SJCRH30 (cell line): ENCODE results near the gene SIRPA. TPM values are rescaled to one million over a fixed set of nuclear protein-coding genes. Genes with fewer than 3 reads are reported as not detected.
A peak's percentile ranks its signal among the peaks of the same experiment; 100 is the strongest.

Experiments
- DNase-seq, 2 experiments: peaks; one replicate each; pipeline ENCODE4 v3.0.0-alpha.2; 2015 to 2020
- H3K27ac ChIP-seq: fragments of 250-450 bp; sonication (Bioruptor Pico); 2 replicates; pipeline ENCODE4 v1.5.1; 2020; ENCODE audit warnings: mild to moderate bottlenecking, moderate library complexity
- H3K27me3 ChIP-seq: fragments of 250-450 bp; sonication (Bioruptor Pico); 2 replicates; pipeline ENCODE4 v1.5.1; 2020; ENCODE audit warnings: mild to moderate bottlenecking, moderate library complexity
- H3K36me3 ChIP-seq: fragments of 250-450 bp; sonication (Bioruptor Pico); 2 replicates; pipeline ENCODE4 v1.5.1; 2020; ENCODE audit warnings: mild to moderate bottlenecking, moderate library complexity
- H3K4me1 ChIP-seq: fragments of 250-450 bp; sonication (Bioruptor Pico); 2 replicates; pipeline ENCODE4 v1.5.1; 2020; ENCODE audit warnings: mild to moderate bottlenecking, moderate library complexity
- H3K4me3 ChIP-seq: fragments of 250-450 bp; sonication (Bioruptor Pico); 2 replicates; pipeline ENCODE4 v1.5.1; 2020; ENCODE audit warnings: mild to moderate bottlenecking, moderate library complexity
- H3K9me3 ChIP-seq: fragments of 250-450 bp; sonication (Bioruptor Pico); replicated peaks from 2 replicates; pipeline ENCODE4 v1.5.1; 2020; ENCODE audit warnings: mild to moderate bottlenecking, moderate library complexity
- total RNA-seq: library from RNA; depleted of rRNA; stranded (reverse); fragments of >200 nt; shearing (Covaris generic); gene quantifications from 2 replicates; pipeline ENCODE4 v1.2.3, GENCODE V29; 2014

Gene SIRPA
- total RNA-seq, 1 experiment from 2014 or later: 0.93 TPM

DNA sequence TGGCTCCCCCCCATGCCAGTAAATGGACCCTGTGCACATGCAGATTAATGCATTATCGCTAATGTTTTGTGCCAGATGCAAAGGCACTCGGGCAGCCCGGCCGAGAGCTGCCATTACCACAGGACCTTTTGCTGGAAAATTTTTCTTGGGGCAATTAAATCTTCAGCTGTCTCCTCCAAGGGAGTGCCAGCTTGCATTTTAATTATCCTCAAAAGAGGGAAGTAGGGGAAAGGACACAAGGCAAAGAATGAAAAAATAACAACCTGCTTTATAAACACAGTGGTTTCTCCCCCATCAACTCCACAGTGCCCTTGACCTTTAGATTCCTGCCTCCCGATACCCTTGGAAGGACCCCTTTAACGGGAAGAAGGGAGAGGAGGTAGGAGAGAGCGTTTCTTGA lies 50.5 kb downstream of the SIRPA start:
- DNase-seq: no peak

DNA sequence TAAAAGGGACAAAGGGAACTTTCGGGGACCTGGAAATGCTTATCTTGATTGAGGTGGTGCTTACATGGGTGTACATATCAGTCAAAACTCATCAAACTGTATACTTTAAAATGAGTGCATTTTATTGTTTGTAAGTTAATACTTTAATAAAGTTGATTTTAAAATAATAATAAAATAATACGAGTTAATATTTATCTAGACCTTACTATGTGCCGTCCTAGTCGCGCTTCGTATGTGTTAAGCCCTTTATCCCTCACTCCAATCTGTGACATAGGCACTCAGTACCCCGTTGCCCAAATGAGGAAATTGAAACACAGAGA lies 51.2 kb downstream of the SIRPA start:
- Histone ChIP-seq H3K4me1 (no peaks in the 10 kb centered on the region), H3K27me3 (peaks cover 55% of the 10 kb centered on the region), H3K4me3 (no peak overlapping the region), H3K36me3 (no peaks in the 10 kb centered on the region), H3K9me3 (no peaks in the 10 kb centered on the region), H3K27ac (no peak overlapping the region)
- DNase-seq: no peak

More for the DNA sequence above, 50.5 kb downstream of the SIRPA start:
- peaks cover 55% of the 10 kb centered on the region for H3K27me3 ChIP-seq
- H3K36me3 ChIP-seq: no peaks in the 10 kb centered on the region
- H3K27ac ChIP-seq: no peak overlapping the region
- H3K9me3 ChIP-seq: no peaks in the 10 kb centered on the region
- no peak overlapping the region for H3K4me3 ChIP-seq
- H3K4me1 ChIP-seq: no peaks in the 10 kb centered on the region

DNA sequence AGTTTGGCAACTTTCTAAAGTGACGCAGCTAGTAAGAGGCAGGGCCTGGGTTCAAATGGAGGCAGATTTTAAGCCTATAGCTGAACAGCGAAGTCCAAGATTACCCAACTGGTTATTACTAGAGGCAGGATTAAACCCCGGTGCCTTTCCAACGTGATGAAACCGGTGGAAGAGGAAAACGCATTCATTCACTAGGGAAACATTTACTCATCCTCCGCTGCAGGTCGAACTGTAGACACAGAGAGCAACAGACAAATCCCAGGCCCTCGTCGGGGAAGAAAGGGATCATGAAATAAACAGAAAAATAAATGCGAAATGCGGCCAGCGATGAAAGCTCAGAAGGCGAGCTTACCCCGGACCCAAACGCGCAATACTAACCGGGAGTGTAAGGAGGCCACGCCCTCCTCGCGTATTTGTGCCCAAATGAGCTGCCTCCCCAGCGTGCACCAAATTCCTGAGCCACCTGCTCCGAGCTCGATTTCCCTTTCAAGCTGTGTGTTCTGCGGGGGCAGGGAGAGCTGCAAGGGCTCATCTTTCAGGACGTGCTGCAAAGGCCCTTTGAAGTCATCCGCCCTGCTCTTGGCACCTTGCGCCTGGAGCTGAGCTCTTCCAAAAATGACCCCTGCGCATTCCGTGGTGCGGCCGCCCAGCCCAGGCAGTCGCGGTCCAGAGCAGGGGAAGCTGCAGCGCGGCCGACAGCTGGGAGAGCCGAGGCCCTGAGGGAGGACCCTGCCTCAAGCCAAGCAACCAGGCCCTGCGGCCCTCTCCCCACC lies 51.7 kb downstream of the SIRPA start:
- Histone ChIP-seq H3K4me1 (no peaks in the 10 kb centered on the region), H3K36me3 (no peaks in the 10 kb centered on the region), H3K27ac (no peak overlapping the region), H3K9me3 (no peaks in the 10 kb centered on the region), H3K27me3 (peaks cover 55% of the 10 kb centered on the region), H3K4me3 (no peak overlapping the region)
- peak in 1 of 2 experiments; percentile 10 for DNase-seq

DNA sequence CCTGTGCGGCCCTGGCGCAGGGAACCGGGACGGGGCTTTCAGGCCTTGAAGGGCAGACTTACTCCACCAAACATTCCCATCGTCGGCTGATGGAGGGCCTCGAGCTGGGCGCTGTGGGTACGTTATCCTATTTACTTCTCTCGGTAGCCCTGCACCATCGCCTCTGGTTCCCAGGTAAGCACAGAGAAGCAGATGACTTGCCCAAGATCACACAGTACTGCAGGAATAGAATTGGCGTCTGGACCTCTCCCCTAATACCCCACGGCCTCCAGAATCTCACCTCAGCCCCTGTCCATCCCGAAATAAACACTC lies 52.3 kb downstream of the SIRPA start:
- Histone ChIP-seq H3K27ac (no peak overlapping the region), H3K36me3 (no peaks in the 10 kb centered on the region), H3K4me1 (no peaks in the 10 kb centered on the region), H3K4me3 (no peak overlapping the region), H3K27me3 (peaks cover 51% of the 10 kb centered on the region), H3K9me3 (no peaks in the 10 kb centered on the region)
- DNase-seq: no peak

DNA sequence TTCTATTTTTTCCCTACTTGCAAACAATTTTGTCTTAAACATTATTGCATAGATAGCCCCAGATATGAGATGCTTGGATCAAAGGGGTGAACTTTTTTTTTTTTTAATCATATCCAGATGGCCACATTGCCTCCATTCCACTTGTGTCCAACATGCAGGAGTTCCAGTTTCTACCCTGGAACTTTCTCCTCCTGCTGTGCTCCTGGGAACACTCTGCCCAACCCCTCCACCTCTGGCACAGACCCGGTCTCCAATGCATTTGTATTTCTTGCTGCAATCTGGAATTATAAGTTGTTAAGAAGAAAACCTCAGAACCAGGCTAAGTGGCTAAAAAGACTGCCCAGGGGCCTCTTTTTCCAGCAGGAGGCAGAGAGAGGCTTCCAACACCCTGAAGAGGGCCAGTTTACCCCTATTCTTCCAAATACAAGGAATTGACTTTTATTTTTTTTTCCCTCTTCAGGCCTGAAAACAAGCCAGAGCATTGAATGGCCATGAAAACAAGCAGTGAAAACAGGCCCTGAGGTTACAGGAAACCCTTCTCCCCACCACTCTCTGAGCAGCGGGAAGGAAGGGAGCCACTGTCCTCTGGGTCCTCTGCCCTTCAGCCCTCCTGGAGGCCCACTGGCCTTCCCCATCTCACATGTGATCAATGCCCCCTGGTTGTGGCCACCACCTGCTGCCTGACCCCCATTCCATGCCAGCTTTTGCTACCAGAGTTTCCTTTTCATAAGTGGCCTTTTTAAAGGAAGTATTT lies 54.3 kb downstream of the SIRPA start:
- Histone ChIP-seq H3K9me3 (no peaks in the 10 kb centered on the region), H3K27me3 (peaks cover 34% of the 10 kb centered on the region), H3K36me3 (no peaks in the 10 kb centered on the region), H3K4me1 (no peaks in the 10 kb centered on the region), H3K27ac (no peak overlapping the region), H3K4me3 (no peak overlapping the region)
- DNase-seq: no peak

DNA sequence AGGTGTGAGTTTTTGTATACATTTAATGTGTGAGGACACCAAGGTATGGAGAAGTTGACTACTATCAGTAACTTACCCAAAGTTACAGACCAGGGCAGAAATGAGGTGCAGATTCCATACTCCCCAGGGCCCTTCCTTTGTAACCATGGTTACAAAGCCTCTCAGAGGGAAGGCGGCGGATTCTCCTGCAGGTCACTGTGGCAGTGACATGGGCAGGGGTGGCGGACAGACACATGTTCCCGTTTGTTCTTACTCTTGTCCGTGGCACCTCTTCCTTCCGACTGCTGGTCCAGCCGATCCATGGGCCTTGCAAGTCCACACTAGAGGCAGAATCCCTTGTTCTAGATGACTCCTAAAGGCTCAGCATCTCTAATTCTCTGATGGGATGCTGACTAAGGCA lies 55.6 kb downstream of the SIRPA start:
- no peak for DNase-seq

DNA sequence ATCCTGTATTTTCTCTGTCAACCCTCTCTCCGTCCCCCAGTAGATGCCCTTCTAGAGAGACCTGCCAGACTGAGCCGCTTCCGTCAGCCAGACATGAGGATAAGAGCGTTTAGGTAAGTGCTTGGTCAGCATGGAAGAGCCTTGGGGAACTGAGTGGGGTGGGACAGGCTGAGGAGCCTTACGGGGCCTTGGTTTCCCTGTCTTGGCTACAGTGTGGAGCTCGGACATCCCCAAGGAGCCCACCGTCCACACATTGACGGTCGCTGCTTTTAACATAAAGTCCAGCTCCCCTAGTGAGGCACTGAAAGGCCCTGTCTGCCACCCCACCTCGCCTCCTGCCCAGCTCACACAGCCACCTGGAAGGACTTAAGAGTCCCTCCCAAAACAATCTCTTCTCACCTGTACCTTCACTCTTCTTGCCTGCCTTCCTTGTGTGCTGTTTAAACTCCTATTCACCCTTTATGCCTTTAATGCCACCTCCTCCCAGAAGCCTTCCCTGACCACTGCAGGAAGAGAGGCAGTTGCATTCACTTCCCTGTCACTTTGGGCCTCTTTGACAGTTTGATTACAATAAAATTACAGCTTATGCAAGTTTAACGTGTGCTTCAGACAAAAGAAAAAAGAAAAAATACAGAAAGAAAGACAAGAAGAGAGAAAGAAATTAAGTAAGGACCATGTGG lies 56.4 kb downstream of the SIRPA start:
- Histone ChIP-seq H3K27ac (no peak overlapping the region), H3K27me3 (peaks cover 19% of the 10 kb centered on the region), H3K36me3 (no peaks in the 10 kb centered on the region), H3K4me3 (no peak overlapping the region), H3K9me3 (no peaks in the 10 kb centered on the region), H3K4me1 (no peaks in the 10 kb centered on the region)
- DNase-seq: no peak

More for the DNA sequence above, 55.6 kb downstream of the SIRPA start:
- Histone ChIP-seq H3K27me3 (peaks cover 21% of the 10 kb centered on the region), H3K4me3 (no peak overlapping the region), H3K9me3 (no peaks in the 10 kb centered on the region), H3K27ac (no peak overlapping the region), H3K36me3 (no peaks in the 10 kb centered on the region), H3K4me1 (no peaks in the 10 kb centered on the region)

DNA sequence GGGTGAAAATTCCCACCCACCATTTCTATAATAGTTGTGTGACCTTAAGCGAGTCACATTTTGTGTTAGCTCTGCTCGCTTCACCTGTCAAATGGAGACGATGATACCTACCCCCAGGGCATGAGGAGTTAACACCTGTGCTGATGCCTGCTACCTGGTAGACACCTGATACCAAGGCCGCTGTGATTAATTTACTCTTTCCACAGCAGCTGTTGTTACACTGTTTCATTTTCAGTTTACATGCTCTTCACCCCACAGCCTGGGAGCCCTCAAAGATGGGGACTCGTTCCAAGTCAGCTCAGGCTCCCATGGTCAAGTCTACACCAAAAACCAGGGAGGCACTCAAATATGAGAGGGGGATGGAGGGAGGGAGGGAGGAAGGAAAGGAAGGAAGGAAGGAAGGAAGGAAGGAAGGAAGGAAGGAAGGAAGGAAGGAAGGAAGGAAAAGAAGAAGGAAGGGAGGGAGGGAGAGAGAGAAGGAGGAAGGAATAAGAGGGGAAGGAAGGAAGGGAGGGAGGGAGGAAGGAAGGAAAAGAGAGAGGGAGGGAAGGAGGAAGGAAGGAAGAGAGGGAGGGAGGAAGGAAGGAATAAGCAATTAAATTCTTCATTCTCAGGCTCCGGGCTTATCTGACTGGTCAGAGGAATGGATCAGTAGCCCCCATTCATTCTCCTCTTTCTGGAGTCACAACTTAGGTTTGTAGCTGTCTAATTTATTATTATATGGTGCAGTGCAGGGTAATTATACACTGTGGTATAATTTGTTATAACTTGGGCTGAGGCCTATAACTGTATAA lies 57.7 kb downstream of the SIRPA start:
- no peak overlapping the region for H3K4me3 ChIP-seq
- DNase-seq: no peak
- H3K9me3 ChIP-seq: no peaks in the 10 kb centered on the region
- peaks cover 7% of the 10 kb centered on the region for H3K27me3 ChIP-seq
- H3K36me3 ChIP-seq: no peaks in the 10 kb centered on the region
- H3K27ac ChIP-seq: no peak overlapping the region
- no peaks in the 10 kb centered on the region for H3K4me1 ChIP-seq

DNA sequence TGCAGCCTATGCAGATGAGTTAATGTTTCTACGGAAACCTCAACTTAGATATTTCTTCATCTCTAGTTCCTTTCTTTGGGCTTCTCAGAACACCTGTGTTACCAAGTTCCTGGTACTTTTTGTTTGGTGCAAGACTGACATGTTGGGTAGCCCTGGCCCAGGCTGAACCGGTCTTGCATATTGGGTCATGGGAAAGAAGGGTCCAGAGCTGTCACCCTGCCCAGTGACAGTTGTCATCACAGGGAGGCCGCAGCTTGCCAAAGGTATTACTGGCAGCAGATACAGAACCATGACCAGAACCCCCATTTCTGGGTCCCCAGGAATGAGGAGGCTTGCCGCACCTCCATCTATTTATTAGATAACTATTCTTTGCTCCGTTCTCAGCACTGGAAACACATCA lies 58.4 kb downstream of the SIRPA start:
- no peak overlapping the region for H3K27ac ChIP-seq

DNA sequence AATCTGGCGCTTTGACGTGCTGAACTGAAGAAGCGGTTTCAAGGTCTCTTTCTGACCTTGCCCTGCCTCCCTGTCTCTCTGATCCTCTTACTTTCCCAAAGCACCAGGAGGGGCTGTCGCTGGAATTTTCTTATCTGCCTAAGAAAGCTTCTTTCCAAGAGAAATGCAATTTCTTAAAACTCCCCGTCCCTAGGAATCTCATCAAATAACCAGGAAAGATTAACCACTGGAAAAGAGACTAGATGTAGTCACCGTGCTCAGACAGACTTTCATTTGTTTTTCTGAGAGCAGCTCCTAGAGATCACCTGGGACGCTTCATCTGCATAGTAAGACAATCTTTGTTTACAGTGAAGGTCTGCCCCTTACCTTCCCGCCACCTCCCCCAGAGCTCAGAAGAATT lies 60.0 kb downstream of the SIRPA start:
- no peak overlapping the region for H3K4me3 ChIP-seq
- H3K36me3 ChIP-seq: no peaks in the 10 kb centered on the region
- no peak overlapping the region for H3K27ac ChIP-seq
- no peaks in the 10 kb centered on the region for H3K27me3 ChIP-seq
- H3K4me1 ChIP-seq: no peaks in the 10 kb centered on the region
- no peak for DNase-seq
- no peaks in the 10 kb centered on the region for H3K9me3 ChIP-seq

More for the DNA sequence above, 58.4 kb downstream of the SIRPA start:
- no peaks in the 10 kb centered on the region for H3K9me3 ChIP-seq
- H3K4me3 ChIP-seq: no peak overlapping the region
- H3K4me1 ChIP-seq: no peaks in the 10 kb centered on the region
- peaks cover 5% of the 10 kb centered on the region; the same call in 1 of the 2 replicates for H3K27me3 ChIP-seq
- H3K36me3 ChIP-seq: no peaks in the 10 kb centered on the region
- no peak for DNase-seq

DNA sequence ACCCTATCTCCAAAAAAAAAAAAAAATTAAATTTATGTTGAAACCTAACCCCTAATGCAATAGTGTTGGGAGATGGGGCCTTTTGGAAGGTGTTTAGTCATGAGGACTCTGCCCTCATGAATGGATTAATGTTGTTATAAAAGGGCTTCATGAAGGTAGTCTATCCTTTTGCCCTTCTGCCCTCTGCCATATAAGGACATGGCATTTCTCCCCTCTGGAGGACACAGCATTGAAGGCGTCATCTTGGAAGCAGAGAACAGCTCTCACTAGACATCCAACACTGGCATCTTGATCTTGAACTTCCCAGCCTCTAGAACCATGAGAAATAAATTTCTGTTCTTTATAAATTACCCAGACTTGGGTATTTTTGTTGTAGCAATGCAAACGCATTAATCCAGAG lies 63.2 kb downstream of the SIRPA start:
- no peak overlapping the region for H3K27ac ChIP-seq
- no peak overlapping the region for H3K4me3 ChIP-seq
- H3K36me3 ChIP-seq: no peaks in the 10 kb centered on the region
- DNase-seq: no peak
- no peaks in the 10 kb centered on the region for H3K4me1 ChIP-seq
- H3K27me3 ChIP-seq: peaks cover 10% of the 10 kb centered on the region; the same call in 1 of the 2 replicates
- no peaks in the 10 kb centered on the region for H3K9me3 ChIP-seq

DNA sequence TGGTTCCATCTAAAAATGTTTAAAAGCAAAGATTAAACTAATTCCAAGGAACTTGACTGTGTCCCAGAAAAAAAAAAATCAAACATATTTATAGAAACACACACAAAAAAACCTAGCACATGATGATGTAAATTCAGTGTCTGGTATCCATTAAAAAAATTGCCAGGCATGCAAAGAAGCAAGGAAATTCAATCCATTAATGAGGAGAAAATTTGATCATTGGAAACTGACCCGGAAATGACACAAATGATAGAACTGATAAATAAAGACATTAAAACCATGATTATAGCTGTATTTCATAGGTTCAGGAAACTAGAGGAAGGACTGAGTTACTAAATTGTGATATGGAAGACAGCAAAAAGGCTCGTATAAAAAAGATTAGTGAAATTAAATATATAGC lies 63.9 kb downstream of the SIRPA start:
- H3K27me3 ChIP-seq: peaks cover 13% of the 10 kb centered on the region; the same call in 1 of the 2 replicates
- no peak overlapping the region for H3K4me3 ChIP-seq
- H3K36me3 ChIP-seq: no peaks in the 10 kb centered on the region
- H3K9me3 ChIP-seq: no peaks in the 10 kb centered on the region
- no peaks in the 10 kb centered on the region for H3K4me1 ChIP-seq
- no peak overlapping the region for H3K27ac ChIP-seq
- no peak for DNase-seq

DNA sequence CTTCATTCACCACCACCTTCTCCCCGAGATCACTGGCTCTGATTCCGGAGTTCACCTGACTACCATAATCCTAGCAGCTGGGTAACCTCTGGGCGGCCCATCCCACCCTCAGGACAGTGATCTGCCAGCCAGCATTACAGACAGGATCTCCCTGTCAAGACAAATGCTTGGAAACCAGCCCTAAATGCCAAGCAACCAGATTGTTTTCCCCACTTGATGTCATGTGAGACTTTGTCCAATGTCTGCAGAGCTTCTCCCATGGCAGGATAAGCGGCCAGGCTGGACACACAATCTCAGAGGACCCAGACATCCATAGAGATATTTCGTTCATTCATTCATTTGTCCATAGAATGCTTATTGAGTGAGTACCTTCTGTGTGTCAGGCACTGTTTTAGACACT lies 66.2 kb downstream of the SIRPA start:
- DNase-seq: no peak
- no peaks in the 10 kb centered on the region for H3K9me3 ChIP-seq
- H3K4me3 ChIP-seq: no peak overlapping the region
- no peaks in the 10 kb centered on the region for H3K36me3 ChIP-seq
- H3K27me3 ChIP-seq: peaks cover 18% of the 10 kb centered on the region; the same call in 1 of the 2 replicates
- H3K4me1 ChIP-seq: no peaks in the 10 kb centered on the region
- no peak overlapping the region for H3K27ac ChIP-seq

DNA sequence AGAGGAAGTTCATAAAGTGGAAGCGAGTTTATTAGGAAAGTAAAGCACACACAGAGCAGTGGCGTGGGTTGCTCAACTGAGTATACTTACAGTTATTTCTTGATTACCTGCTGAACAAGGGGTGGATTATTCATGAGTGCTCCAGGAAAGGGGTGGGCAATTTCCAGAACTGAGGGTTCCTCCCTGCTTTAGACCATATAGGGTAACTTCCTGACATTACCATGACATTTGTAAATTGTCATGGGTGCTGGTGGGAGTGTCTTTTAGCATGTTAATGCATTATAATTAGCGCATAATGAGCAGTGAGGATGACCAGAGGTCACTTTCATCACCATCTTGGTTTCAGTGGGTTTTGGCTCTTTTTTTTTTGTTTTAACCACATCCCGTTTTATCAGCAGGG lies 68.9 kb downstream of the SIRPA start:
- Histone ChIP-seq H3K4me1 (no peaks in the 10 kb centered on the region), H3K36me3 (no peaks in the 10 kb centered on the region), H3K4me3 (no peak overlapping the region), H3K9me3 (no peaks in the 10 kb centered on the region), H3K27ac (no peak overlapping the region), H3K27me3 (peaks cover 18% of the 10 kb centered on the region; the same call in 1 of the 2 replicates)
- DNase-seq: no peak
